ENCODE measurements around the gene DNM2. TPM values are rescaled to one million over a fixed set of nuclear protein-coding genes. Genes with fewer than 3 reads are reported as not detected.
A peak's percentile ranks its signal among the peaks of the same experiment; 100 is the strongest.

DNM2 gene
- total and polyA plus RNA-seq, 2 of the 13 experiments (the other 11 are each of a cell fraction or from before 2014, with no cell fraction given) = 41.7 to 59.8 TPM

- TF ChIP-seq NR2F2 (IDR thresholded peaks at IDR 0.05; ENCODE audit: borderline replicate concordance, low read depth) (no peak), NAIF1 (CRISPR knock-in tag; IDR thresholded peaks at IDR 0.05; ENCODE audit: borderline replicate concordance) (peak; percentile 99), ZEB1 (IDR thresholded peaks at IDR 0.05; ENCODE audit: insufficient replicate concordance, low read depth) (no peak), ZNF30 (CRISPR knock-in tag; IDR thresholded peaks at IDR 0.05) (no peak), MEIS2 (CRISPR knock-in tag; IDR thresholded peaks at IDR 0.05) (peak; percentile 13), SRSF1 (optimal IDR thresholded peaks at IDR 0.05; ENCODE audit: low read depth, low read length) (peak; percentile 50), ZNF678 (CRISPR knock-in tag; IDR thresholded peaks at IDR 0.05) (0 out of 2 replicates have a peak, but pooled peaks have one; percentile 32), BRD4 (CRISPR knock-in tag; IDR thresholded peaks at IDR 0.05) (0 out of 2 replicates have a peak, but pooled peaks have one; percentile 55), ZNF761 (CRISPR knock-in tag; conservative IDR thresholded peaks at IDR 0.05) (peak; percentile 15; the same call in 1 of the 2 replicates), MED8 (CRISPR knock-in tag; IDR thresholded peaks at IDR 0.05; ENCODE audit: insufficient replicate concordance) (no peak), ZGPAT (CRISPR knock-in tag; IDR thresholded peaks at IDR 0.05) (no peak), ZBTB2 (CRISPR knock-in tag; IDR thresholded peaks at IDR 0.05; ENCODE audit: low read depth) (peak; percentile 10; the same call in 1 of the 2 replicates), RFXAP (CRISPR knock-in tag; IDR thresholded peaks at IDR 0.05; ENCODE audit: borderline replicate concordance) (no peak), RBM39 (IDR thresholded peaks at IDR 0.05; ENCODE audit: low read depth, low read length, poor library complexity, severe bottlenecking) (peak; percentile 22), ZNF430 (CRISPR knock-in tag; IDR thresholded peaks at IDR 0.05) (0 out of 2 replicates have a peak, but pooled peaks have one; percentile 25), ZNF343 (CRISPR knock-in tag; IDR thresholded peaks at IDR 0.05) (peak; percentile 63; the same call in 1 of the 2 replicates), CHCHD3 (CRISPR knock-in tag; IDR thresholded peaks at IDR 0.05) (0 out of 2 replicates have a peak, but pooled peaks have one; percentile 40), SOX6 (IDR thresholded peaks at IDR 0.05) (no peak), SOX6 (CRISPR knock-in tag; IDR thresholded peaks at IDR 0.05) (0 out of 2 replicates have a peak, but pooled peaks have one; percentile 5), MEF2D (CRISPR knock-in tag; IDR thresholded peaks at IDR 0.05) (no peak; the same call in 1 of the 2 replicates), ZNF3 (CRISPR knock-in tag; IDR thresholded peaks at IDR 0.05) (no peak), MTF2 (CRISPR knock-in tag; IDR thresholded peaks at IDR 0.05; ENCODE audit: borderline replicate concordance) (0 out of 2 replicates have a peak, but pooled peaks have one; percentile 37), ZMYM2 (CRISPR knock-in tag; IDR thresholded peaks at IDR 0.05) (no peak), ZNF788 (CRISPR knock-in tag; IDR thresholded peaks at IDR 0.05; ENCODE audit: borderline replicate concordance) (no peak), POLR2AphosphoS5 (IDR thresholded peaks at IDR 0.05; ENCODE audit: low read depth, low read length) (peak; percentile 4; the same call in 1 of the 2 replicates)
- TF ChIP-seq, protein P1, sequence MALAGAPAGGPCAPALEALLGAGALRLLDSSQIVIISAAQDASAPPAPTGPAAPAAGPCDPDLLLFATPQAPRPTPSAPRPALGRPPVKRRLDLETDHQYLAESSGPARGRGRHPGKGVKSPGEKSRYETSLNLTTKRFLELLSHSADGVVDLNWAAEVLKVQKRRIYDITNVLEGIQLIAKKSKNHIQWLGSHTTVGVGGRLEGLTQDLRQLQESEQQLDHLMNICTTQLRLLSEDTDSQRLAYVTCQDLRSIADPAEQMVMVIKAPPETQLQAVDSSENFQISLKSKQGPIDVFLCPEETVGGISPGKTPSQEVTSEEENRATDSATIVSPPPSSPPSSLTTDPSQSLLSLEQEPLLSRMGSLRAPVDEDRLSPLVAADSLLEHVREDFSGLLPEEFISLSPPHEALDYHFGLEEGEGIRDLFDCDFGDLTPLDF (CRISPR knock-in tag; IDR thresholded peaks at IDR 0.05) = peak; percentile 66
Measured at GRCh38 chr19:10718205-10719196, 622 bp downstream of the DNM2 start (continued).

Measured in HepG2 (cell line).